GM10248 (cell line): ENCODE measurements around the gene HEPACAM.

Source experiments
- CTCF ChIA-PET: fragments of 300-600 bp; sonication (Branson Sonifier 250); formaldehyde crosslinking; extraction: SDS; loops from one replicate; lab custom pipeline; 2021; ENCODE audit warnings: antibody characterized with exemption; lab: Yijun Ruan, JAX
- POLR2A ChIA-PET: fragments of 350-650 bp; sonication (Branson Sonifier 250); formaldehyde crosslinking; extraction: SDS; loops from one replicate; lab custom pipeline; 2020; ENCODE audit warnings: antibody characterized with exemption; lab: Yijun Ruan, JAX
- DNase-seq: peaks from one replicate; pipeline ENCODE4 v3.0.0; 2012; ENCODE audit errors: extremely low spot score
- TF ChIP-seq, protein P1 (sequence below): IDR thresholded peaks from 2 replicates; pipeline ENCODE4 v1.5.1; 2012; ENCODE audit warnings: mild to moderate bottlenecking, low read depth; ENCODE audit errors: extremely low read depth, missing control alignments, control extremely low read depth

HEPACAM gene

DNA sequence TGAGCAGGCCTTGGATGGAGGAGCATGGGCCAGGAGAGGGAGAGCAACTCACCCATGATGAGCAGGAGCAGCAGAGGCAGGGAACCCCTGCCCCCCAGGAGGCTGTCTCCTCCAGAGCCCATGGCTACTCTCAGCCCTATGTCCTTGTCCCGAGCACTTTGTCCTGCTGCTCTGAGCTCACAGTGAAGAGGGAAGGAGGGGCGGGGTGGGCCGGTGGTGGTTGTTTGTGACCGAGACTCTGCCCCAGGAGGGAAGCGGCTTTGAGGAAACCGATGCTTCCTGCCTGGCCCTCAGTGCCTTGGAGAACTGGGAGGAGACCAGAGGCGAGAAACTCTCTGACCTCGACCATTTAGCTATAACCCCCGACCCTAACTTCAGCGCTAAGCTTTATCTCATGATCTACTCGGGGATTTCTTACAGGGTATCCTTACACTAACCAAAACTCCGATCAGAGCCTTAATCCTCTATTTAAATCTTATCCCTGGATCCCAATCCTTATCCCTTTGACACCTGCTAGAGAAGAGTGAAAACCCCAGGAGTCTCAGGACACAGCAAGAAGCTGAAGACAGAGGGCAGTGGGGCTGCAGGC lies 38.1 kb downstream of the HEPACAM start, which contains the start of gene ROBO4:
Gene ROBO4 (minus strand): TSS at position 192 of the 589 bp plus-strand sequence. CDS start 70 bp downstream, at position 122.
- CTCF ChIA-PET = interaction anchor here (1.0 to 2.6 kb wide), 2 partner anchors 9 to 21 kb away, joined by 4 to 8 read pairs; no protein-coding TSS in a partner anchor
- DNase-seq = peak; percentile 9
- TF ChIP-seq, protein P1, sequence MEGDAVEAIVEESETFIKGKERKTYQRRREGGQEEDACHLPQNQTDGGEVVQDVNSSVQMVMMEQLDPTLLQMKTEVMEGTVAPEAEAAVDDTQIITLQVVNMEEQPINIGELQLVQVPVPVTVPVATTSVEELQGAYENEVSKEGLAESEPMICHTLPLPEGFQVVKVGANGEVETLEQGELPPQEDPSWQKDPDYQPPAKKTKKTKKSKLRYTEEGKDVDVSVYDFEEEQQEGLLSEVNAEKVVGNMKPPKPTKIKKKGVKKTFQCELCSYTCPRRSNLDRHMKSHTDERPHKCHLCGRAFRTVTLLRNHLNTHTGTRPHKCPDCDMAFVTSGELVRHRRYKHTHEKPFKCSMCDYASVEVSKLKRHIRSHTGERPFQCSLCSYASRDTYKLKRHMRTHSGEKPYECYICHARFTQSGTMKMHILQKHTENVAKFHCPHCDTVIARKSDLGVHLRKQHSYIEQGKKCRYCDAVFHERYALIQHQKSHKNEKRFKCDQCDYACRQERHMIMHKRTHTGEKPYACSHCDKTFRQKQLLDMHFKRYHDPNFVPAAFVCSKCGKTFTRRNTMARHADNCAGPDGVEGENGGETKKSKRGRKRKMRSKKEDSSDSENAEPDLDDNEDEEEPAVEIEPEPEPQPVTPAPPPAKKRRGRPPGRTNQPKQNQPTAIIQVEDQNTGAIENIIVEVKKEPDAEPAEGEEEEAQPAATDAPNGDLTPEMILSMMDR = no peak
- POLR2A ChIA-PET = no interaction called here

DNA sequence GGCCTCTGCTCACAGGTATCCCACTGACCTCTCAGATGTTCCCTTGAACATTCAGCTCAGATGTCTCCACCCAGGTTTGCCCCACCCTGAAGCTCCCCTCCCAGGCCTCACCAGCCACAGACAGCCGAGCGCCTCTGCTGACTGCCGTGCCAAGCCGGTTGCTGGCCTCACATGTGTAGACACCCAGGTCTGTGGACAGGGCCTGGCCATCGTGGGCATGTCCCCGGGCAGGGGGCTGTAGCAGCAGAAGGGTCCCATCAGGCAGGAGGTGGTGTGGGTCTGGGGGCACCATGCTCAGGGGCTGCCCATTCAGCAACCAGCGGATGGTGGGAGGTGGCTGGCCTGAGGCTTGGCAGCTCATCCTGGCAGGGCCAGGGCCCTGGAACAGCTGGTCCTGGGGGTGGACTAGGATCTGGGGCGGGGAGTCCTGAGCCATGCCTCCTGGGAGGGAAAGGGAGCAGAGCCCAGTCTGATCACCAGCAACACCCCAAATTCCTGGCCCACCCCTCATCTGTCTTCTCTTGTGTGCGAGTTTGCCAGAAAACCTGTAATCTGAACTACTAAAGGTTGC lies 38.9 kb downstream of the HEPACAM start:
- ChIA-PET POLR2A (no interaction called here), CTCF (interaction anchor here (2.6 kb wide), 1 partner anchor 21 kb away, joined by 8 read pairs; no protein-coding TSS in a partner anchor)
- peak; percentile 8 for DNase-seq
- TF ChIP-seq, protein P1 = no peak

DNA sequence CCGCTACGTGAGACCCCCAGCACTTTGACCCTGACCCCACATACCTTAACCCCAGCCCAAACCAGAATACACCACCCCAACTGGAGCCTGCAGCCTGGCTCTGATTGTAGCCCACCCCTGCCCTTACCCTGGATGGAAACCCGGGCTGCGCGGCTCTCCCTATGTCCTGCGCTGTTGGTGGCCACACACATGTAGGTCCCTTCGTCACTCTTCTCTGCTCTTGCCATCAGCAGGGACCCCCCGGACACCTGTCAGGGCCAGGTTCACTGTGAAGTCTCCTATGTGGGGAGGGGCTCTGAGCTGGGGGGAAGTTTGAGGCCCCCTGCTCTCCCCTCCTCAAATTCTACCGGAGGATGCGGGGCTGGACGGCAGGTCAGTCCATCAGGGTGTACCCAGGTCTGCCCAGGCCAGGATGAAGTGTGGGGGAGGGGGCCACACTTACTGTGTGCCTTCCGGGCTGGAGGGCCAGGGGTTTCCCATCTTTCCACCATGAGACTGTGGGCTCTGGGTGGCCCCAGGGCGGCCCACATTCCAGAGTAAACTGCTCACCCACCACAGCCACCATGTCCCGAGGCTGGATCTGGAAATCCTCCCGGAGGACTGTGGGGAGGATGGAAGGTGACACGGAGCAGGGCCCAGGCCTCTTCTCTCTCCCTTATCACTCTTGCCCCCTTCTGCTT lies 39.6 kb downstream of the HEPACAM start:
- CTCF ChIA-PET = interaction anchor here (0.9 kb wide), 1 partner anchor 20 kb away, joined by 4 read pairs; no protein-coding TSS in a partner anchor
- TF ChIP-seq, protein P1 = no peak
- POLR2A ChIA-PET = no interaction called here
- peak; percentile 7 for DNase-seq

DNA sequence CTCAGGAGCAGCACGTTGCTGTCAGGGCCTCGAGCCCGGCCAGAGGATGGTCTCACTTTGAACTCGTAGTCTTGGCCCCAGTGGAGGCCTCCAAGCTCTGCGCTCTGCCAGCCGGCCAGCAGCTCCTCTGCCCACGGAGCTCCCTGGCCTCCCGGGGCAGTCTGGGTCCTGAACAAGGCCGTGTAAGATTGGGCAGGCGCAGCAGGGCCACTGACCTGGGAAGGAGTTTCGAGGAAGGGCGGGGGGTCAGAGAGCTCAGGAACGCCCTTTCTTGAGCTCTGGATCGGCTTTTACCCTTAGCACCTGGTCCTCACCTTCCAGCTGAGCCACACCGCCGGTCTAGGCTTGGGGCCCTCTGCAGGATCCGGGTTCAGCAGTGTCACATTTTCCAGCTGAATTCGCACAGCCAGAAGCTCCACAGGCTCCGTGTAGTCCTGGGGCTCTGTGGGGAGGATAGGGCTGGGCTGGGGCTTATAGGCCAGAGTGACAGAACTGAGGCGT lies 40.3 kb downstream of the HEPACAM start:
- ChIA-PET CTCF (interaction anchor here (0.9 kb wide), 1 partner anchor 19 kb away, joined by 4 read pairs; no protein-coding TSS in a partner anchor), POLR2A (no interaction called here)
- no peak for DNase-seq
- TF ChIP-seq, protein P1 = no peak

DNA sequence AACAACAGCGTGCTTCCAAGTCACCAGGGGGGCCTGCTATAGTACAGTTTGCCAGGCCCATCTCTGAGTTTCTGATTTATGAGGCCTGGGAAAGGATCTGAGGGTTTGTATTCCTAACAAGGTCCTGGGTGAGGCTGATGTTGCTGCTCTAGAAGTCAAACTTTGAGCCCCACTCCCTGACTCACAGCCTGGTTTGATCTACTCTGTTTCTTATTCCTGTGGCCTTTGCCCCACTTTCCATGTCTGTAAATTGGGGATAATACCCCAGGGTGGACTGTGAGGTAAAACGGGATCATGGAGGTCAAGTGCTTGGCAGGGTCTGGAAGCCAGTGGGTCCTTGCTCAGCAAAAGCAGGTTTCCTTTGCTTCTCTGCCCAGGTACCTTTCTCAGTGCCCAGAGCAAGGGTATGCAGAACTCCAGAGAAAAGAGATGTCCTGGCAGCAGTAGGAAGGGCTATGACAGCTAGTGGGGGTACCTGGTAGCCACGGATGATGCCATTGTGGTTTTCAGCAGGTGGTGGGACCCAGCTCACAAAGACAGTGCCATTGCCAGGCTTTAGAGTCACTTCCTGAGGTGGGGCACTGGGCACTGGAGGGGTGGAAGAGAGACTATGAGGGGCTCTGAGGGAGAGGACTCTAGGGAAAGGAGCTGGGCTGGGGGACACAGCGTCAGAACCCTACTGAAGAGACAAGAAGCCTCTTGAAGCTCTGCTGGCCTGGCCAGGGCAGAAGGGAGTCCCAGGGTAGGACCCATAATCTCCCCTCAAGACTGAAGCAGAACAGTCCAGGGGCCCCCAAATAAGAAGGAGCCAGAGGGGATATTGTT lies 41.0 kb downstream of the HEPACAM start:
- CTCF ChIA-PET = interaction anchor here (0.9 kb wide), 1 partner anchor 18 kb away, joined by 4 read pairs; no protein-coding TSS in a partner anchor
- POLR2A ChIA-PET = no interaction called here
- no peak for DNase-seq
- TF ChIP-seq, protein P1 = no peak
